ENCODE data around the gene HNRNPR. TPM values are rescaled to one million over a fixed set of nuclear protein-coding genes. Genes with fewer than 3 reads are reported as not detected.

HNRNPR gene
- polyA plus RNA-seq, 1 donor (not counting 4 experiments of a cell fraction or from before 2014, with no cell fraction given) = 169 TPM

DNA sequence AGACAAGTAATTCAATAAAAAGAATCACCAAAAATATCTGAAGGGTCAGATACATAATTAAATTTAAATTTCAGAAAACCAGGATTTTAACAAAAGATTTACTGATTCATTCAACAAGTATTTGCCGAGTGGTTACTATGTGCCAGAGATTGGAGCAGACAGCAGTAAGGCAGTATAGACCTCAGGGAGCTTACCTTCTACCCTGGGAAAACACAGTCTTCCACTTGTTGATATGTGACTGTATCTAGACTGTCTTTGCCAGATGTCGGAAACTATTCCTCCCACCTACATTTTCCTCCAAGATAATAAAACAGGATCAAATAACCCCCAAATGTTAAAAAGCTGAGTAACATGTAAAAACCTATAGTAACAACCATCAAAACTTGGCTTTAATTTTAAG lies 6.2 kb downstream of the HNRNPR start:
- Histone ChIP-seq H3K79me2 (ENCODE audit: control insufficient read depth, insufficient read depth, low read length) (peaks cover 84% of the 10 kb centered on the region), H3K9ac (ENCODE audit: control insufficient read depth, extremely low read depth, insufficient read depth, low read length) (no peak overlapping the region), H3K4me1 (ENCODE audit: control insufficient read depth, extremely low read depth, insufficient read depth, low read length) (peaks cover 21% of the 10 kb centered on the region), H3K9me3 (ENCODE audit: control insufficient read depth, low read depth, low read length) (no peaks in the 10 kb centered on the region), H4K20me1 (ENCODE audit: control insufficient read depth, extremely low read depth, insufficient read depth, low read length) (peaks cover 34% of the 10 kb centered on the region), H3K27ac (ENCODE audit: control insufficient read depth, insufficient read depth, low read length) (no peak overlapping the region), H3K27me3 (ENCODE audit: control insufficient read depth, extremely low read depth, insufficient read depth, low read length) (no peaks in the 10 kb centered on the region), H3K9me1 (ENCODE audit: control insufficient read depth, extremely low read depth, insufficient read depth, low read length) (no peaks in the 10 kb centered on the region), H2AFZ (ENCODE audit: control insufficient read depth, low read length) (no peak overlapping the region), H3K36me3 (ENCODE audit: control insufficient read depth in 2 of 2, extremely low read depth in 1 of 2, insufficient read depth in 2 of 2, low read length in 2 of 2) (peaks cover 12 to 17% of the 10 kb centered on the region in 2 experiments), H3K4me2 (ENCODE audit: control insufficient read depth, extremely low read depth, insufficient read depth, low read depth, low read length) (no peak overlapping the region), H3K4me3 (ENCODE audit: control insufficient read depth in 2 of 3, extremely low read depth in 1 of 3, insufficient read depth in 2 of 3, low read depth in 1 of 3, low read length in 3 of 3) (no peak overlapping the region)
- FAIRE-seq (no peak), DNase-seq (ENCODE audit: low read depth, low spot score) (no peak)
- no peak for TF ChIP-seq EZH2 (IDR thresholded peaks at IDR 0.05; ENCODE audit: low read length)
- TF ChIP-seq, protein P1, sequence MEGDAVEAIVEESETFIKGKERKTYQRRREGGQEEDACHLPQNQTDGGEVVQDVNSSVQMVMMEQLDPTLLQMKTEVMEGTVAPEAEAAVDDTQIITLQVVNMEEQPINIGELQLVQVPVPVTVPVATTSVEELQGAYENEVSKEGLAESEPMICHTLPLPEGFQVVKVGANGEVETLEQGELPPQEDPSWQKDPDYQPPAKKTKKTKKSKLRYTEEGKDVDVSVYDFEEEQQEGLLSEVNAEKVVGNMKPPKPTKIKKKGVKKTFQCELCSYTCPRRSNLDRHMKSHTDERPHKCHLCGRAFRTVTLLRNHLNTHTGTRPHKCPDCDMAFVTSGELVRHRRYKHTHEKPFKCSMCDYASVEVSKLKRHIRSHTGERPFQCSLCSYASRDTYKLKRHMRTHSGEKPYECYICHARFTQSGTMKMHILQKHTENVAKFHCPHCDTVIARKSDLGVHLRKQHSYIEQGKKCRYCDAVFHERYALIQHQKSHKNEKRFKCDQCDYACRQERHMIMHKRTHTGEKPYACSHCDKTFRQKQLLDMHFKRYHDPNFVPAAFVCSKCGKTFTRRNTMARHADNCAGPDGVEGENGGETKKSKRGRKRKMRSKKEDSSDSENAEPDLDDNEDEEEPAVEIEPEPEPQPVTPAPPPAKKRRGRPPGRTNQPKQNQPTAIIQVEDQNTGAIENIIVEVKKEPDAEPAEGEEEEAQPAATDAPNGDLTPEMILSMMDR (optimal IDR thresholded peaks at IDR 0.05 in 1 of 3, IDR thresholded peaks at IDR 0.05 in 1 of 3, conservative IDR thresholded peaks at IDR 0.05 in 1 of 3; ENCODE audit: extremely low read depth in 1 of 3, insufficient read depth in 2 of 3, low read length in 3 of 3) = no peak
- dilution Hi-C loops (cut with MboI; ENCODE audit: extremely low pct_ligation_motif_present, low sequenced_read_pairs) = loop anchor here (10.0 kb wide), 1 partner anchor 87 kb away; the partner anchor contains the start of gene TCEA3

DNA sequence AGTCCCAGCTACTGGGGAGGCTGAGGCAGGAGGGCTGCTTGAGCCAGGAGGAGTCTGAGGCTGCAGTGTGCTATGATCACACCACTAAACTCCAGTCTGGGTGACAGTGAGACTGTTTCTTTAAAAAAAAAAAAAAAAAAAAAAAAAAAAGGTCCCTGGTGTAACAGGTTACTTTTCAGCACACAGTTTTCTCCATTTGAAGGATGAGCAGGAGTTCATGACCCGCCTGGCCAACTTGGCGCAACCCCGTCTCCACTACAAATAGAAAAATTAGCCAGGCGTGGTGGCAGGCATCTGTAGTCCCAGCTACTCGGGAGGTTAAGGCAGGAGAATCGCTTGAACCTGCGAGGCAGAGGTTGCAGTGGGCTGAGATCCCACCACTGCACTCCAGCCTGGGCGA lies 12.4 kb downstream of the HNRNPR start:
- H3K36me3 ChIP-seq (ENCODE audit: control insufficient read depth in 2 of 2, extremely low read depth in 1 of 2, insufficient read depth in 2 of 2, low read length in 2 of 2) = peaks cover 23 to 32% of the 10 kb centered on the region in 2 experiments

More for the DNA sequence above, 12.4 kb downstream of the HNRNPR start:
- H3K9me1 ChIP-seq (ENCODE audit: control insufficient read depth, extremely low read depth, insufficient read depth, low read length) = peaks cover 2% of the 10 kb centered on the region
- dilution Hi-C loops (cut with MboI; ENCODE audit: extremely low pct_ligation_motif_present, low sequenced_read_pairs) = loop anchor here (10.0 kb wide), 1 partner anchor 93 kb away; the partner anchor contains the start of gene TCEA3
- H3K4me3 ChIP-seq (ENCODE audit: control insufficient read depth in 2 of 3, extremely low read depth in 1 of 3, insufficient read depth in 2 of 3, low read depth in 1 of 3, low read length in 3 of 3) = no peak overlapping the region
- DNase-seq (ENCODE audit: low read depth, low spot score) (no peak), FAIRE-seq (no peak)
- no peaks in the 10 kb centered on the region for H3K9me3 ChIP-seq (ENCODE audit: control insufficient read depth, low read depth, low read length)
- peaks cover 6% of the 10 kb centered on the region for H4K20me1 ChIP-seq (ENCODE audit: control insufficient read depth, extremely low read depth, insufficient read depth, low read length)
- no peak overlapping the region for H3K9ac ChIP-seq (ENCODE audit: control insufficient read depth, extremely low read depth, insufficient read depth, low read length)
- no peak for TF ChIP-seq EZH2 (IDR thresholded peaks at IDR 0.05; ENCODE audit: low read length)
- TF ChIP-seq, protein P1 (optimal IDR thresholded peaks at IDR 0.05 in 1 of 3, IDR thresholded peaks at IDR 0.05 in 1 of 3, conservative IDR thresholded peaks at IDR 0.05 in 1 of 3; ENCODE audit: extremely low read depth in 1 of 3, insufficient read depth in 2 of 3, low read length in 3 of 3) = no peak
- no peak overlapping the region for H3K4me2 ChIP-seq (ENCODE audit: control insufficient read depth, extremely low read depth, insufficient read depth, low read depth, low read length)
- H3K27me3 ChIP-seq (ENCODE audit: control insufficient read depth, extremely low read depth, insufficient read depth, low read length) = no peaks in the 10 kb centered on the region
- H2AFZ ChIP-seq (ENCODE audit: control insufficient read depth, low read length) = no peak overlapping the region
- H3K27ac ChIP-seq (ENCODE audit: control insufficient read depth, insufficient read depth, low read length) = no peak overlapping the region
- H3K79me2 ChIP-seq (ENCODE audit: control insufficient read depth, insufficient read depth, low read length) = peaks cover 72% of the 10 kb centered on the region
- H3K4me1 ChIP-seq (ENCODE audit: control insufficient read depth, extremely low read depth, insufficient read depth, low read length) = peaks cover 7% of the 10 kb centered on the region
